Fibroblast of mammary gland (primary cell): Measurements from ENCODE around the gene NFKB1.
A peak's percentile ranks its signal among the peaks of the same experiment; 100 is the strongest.

Experiments
- DNase-seq: peaks from one replicate; pipeline ENCODE4 v3.0.0-alpha.2; 2010; ENCODE audit warnings: low read depth
- H3K4me3 ChIP-seq: 2 replicates; pipeline ENCODE4 v1.5.1; 2011; ENCODE audit warnings: low read depth, mild to moderate bottlenecking, low read length, moderate library complexity; ENCODE audit not compliant: control insufficient read depth
- TF ChIP-seq, protein P1 (sequence below): conservative IDR thresholded peaks from 2 replicates; pipeline ENCODE4 v1.5.1; 2011; ENCODE audit warnings: low read depth, low read length, inconsistent platforms; ENCODE audit not compliant: control insufficient read depth, insufficient read depth

The NFKB1 gene

DNA sequence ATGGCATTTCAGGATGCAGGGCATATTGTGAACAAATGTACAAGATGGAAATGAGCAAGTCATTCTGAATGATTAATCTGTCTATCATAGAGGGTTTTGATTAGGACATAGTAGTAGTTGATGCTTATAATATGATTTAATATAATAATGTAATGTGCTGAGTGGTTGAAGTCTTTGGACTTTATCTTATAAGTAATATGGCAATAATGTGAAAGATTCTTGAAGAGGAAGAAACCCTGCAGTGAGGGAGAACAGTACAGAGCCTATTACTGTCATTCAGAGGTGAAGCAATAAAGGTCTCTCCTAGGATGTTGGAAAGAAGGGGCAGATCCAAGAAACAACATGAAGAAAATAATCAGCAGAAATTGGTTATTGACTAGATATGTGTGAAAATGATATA lies 16.6 kb downstream of the NFKB1 start:
- H3K4me3 ChIP-seq = no peak overlapping the region
- TF ChIP-seq, protein P1, sequence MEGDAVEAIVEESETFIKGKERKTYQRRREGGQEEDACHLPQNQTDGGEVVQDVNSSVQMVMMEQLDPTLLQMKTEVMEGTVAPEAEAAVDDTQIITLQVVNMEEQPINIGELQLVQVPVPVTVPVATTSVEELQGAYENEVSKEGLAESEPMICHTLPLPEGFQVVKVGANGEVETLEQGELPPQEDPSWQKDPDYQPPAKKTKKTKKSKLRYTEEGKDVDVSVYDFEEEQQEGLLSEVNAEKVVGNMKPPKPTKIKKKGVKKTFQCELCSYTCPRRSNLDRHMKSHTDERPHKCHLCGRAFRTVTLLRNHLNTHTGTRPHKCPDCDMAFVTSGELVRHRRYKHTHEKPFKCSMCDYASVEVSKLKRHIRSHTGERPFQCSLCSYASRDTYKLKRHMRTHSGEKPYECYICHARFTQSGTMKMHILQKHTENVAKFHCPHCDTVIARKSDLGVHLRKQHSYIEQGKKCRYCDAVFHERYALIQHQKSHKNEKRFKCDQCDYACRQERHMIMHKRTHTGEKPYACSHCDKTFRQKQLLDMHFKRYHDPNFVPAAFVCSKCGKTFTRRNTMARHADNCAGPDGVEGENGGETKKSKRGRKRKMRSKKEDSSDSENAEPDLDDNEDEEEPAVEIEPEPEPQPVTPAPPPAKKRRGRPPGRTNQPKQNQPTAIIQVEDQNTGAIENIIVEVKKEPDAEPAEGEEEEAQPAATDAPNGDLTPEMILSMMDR = no peak
- no peak for DNase-seq

DNA sequence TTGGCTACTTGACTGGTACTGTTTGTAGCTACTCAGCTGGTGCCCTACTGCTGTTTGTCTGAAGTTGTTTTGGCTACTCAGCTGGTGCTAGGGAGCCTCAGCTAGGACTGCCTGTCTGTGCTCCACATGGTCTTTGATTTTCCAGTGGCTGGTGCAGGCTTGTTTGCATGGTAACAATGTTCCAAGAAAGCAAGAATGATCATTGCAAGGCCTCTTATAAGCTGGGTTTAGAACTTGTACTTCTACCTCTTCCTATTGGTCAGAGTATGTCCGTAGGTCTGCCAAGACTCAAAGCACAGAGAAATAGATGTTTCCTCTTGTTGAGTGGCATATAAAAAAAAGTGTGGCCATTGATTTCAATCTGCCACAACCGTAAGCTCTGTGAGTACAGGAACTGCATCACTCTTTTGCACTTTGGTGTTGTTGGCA lies 17.6 kb downstream of the NFKB1 start:
- no peak overlapping the region for H3K4me3 ChIP-seq
- no peak for DNase-seq
- TF ChIP-seq, protein P1 = no peak

DNA sequence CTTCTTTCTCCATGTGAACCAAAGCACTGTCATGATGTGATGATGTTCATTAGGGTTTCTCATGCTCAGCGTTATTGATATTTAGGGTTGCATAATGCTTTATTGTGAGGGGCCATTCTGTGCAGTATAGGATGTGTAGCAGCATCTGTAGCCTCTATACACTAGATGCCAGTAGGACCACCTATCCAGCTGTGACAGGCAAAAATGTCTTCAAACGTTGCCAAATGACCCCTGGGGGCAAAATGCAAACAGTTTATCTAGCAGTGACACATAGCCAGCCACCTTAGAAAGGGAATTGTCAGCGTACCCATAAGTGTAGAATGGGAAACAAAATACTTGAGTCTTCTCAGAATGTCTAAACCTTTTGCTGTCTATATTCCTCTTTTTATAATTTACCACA lies 18.8 kb downstream of the NFKB1 start:
- H3K4me3 ChIP-seq = no peak overlapping the region
- TF ChIP-seq, protein P1 = no peak
- no peak for DNase-seq

DNA sequence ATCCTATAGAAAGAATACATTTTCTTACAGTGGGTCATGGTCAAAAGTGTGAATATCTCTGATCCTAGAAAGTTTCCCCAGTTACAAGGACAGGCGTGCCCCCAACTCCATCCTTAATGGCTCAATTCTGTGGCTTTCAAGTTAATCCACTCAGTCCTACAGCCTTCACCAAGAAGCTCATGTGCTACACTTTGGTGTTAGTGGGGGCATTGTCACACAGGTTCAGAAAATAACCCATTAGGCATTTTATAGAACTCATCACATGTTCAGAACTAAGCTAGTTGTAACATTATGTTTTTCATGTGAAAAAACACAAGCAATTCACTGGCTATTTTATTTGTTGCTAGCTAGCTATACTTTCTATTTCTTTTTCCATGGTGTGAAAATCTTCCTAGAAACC lies 20.4 kb downstream of the NFKB1 start:
- no peak overlapping the region for H3K4me3 ChIP-seq
- DNase-seq = no peak
- TF ChIP-seq, protein P1 = no peak

DNA sequence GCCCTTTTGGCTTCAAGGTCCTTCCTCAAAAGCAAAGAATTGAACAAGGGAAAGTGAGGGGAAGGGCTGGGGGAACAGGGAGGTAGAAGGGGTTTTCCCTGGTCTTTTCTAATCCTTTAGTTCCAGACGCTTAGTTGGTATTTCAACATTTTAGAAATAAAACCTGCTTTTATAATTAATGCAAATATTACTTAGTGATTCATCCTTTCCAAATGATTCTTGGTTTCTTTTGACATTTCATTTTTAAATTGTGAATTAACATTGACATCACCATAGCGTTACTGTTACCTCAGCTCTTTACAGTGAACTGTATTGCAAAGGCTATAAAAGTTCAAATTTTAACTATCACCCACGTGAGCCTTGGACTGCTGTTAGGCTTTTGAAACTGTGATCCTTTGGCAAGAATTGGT lies 20.9 kb downstream of the NFKB1 start:
- TF ChIP-seq, protein P1 = no peak
- peak; percentile 15 for DNase-seq
- H3K4me3 ChIP-seq = no peak overlapping the region

DNA sequence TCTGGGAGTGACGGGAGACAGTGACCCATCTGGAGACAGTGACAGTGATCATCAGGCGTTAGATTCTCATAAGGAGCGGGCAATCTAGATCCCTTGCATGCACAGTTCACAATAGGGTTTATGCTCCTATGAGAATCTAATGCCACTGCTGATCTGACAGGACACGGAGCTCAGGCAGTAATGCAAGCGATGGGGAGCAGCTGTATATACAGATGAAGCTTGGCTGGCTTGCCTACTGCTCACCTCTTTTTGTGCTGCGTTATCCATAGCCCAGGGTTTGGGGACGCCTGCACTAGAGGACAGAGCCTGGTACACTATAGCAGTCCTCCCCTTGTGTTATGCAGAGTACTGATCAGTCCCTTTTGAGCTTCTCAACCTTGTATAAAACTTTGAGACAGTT lies 23.5 kb downstream of the NFKB1 start:
- TF ChIP-seq, protein P1 = no peak
- DNase-seq = no peak
- H3K4me3 ChIP-seq = no peak overlapping the region

DNA sequence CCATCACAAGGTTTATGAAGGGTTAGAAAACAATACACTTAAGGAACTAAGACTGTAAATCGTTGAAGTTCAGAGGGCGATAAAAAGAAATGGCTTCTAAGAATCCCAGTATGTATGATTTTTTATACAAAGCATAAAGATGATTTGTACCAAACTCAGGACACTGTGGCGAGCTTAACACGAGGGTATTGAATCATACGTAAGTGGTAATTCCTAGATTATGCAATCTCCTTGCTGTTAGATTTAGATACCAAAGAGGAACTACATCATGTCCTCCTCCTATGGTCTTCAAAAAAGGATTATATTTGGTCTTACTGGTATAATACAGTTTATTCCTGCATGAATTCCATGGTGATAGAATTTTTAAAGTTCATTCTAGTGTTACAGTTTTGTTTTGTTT lies 23.9 kb downstream of the NFKB1 start:
- TF ChIP-seq, protein P1 = no peak
- no peak overlapping the region for H3K4me3 ChIP-seq
- DNase-seq = peak; percentile 51
